IPS-11a (cell line): ENCODE measurements around the gene NECAB2.

Experiments
- H3K4me3 ChIP-seq: one replicate; pipeline ENCODE4 v1.5.1; 2013; ENCODE audit warnings: low read depth, low read length, control low read depth

Gene NECAB2

GRCh38 chr16:84042308-84042878, 74.3 kb downstream of the NECAB2 start, which contains the start of gene SLC38A8:
TSS of gene SLC38A8 (minus strand) at chr16:84042795. CDS start at chr16:84042157, 638 bp downstream.
- H3K4me3 ChIP-seq, result no peak within 1 kb of the TSS

GRCh38 chr16:84042879-84043485, 74.9 kb downstream of the NECAB2 start:
- no peak overlapping the region for H3K4me3 ChIP-seq

- H3K4me3 ChIP-seq, result no peak overlapping the region
Observed at GRCh38 chr16:84043486-84044117, 75.6 kb downstream of the NECAB2 start.

GRCh38 chr16:84044118-84044488, 76.1 kb downstream of the NECAB2 start:
- H3K4me3 ChIP-seq, result no peak overlapping the region

- H3K4me3 ChIP-seq, result no peak overlapping the region
Observed at GRCh38 chr16:84045001-84045817, 77.2 kb downstream of the NECAB2 start.

- no peak overlapping the region for H3K4me3 ChIP-seq
Observed at GRCh38 chr16:84045818-84046470, 77.9 kb downstream of the NECAB2 start.

- H3K4me3 ChIP-seq, result no peak overlapping the region
Observed at GRCh38 chr16:84047206-84047605, 79.2 kb downstream of the NECAB2 start.

- H3K4me3 ChIP-seq, result no peak overlapping the region
Observed at GRCh38 chr16:84047626-84048025, 79.6 kb downstream of the NECAB2 start.

- H3K4me3 ChIP-seq, result no peak overlapping the region
Observed at GRCh38 chr16:84048270-84048669, 80.2 kb downstream of the NECAB2 start.

- no peak overlapping the region for H3K4me3 ChIP-seq
Observed at GRCh38 chr16:84048871-84049270, 80.8 kb downstream of the NECAB2 start.

GRCh38 chr16:84049403-84050060, 81.5 kb downstream of the NECAB2 start:
- no peak overlapping the region for H3K4me3 ChIP-seq

GRCh38 chr16:84050316-84050715, 82.3 kb downstream of the NECAB2 start:
- H3K4me3 ChIP-seq, result no peak overlapping the region

- H3K4me3 ChIP-seq, result no peak overlapping the region
Observed at GRCh38 chr16:84052071-84052622, 84.1 kb downstream of the NECAB2 start.
